GM12801 (cell line): ENCODE measurements around the gene CCNO.

Source experiments
- CTCF ChIP-seq: IDR thresholded peaks from one replicate; pipeline ENCODE4 v1.5.1; 2011; ENCODE audit warnings: control low read depth; ENCODE audit not compliant: insufficient read length; ENCODE audit errors: extremely low read depth

Gene CCNO

DNA sequence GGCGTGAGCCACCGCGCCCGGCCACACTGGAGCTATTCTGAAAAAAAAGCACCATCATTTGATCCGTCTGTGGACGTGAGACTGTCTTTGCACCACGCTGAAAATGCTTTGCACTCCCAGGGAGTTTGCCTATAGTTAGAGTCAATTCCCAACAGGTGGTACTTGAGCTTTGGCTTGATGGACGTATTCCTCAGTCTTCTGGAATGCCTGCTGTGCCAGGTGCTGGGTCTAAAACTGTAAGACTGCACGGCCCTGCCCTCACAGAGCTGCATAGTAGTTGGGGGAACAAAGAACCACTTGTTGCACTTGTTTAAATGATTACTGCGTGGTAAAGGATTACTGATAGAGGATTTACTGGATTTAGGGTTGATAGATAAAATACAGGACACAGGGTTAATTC lies 3.4 kb upstream of the CCNO start:
- TF ChIP-seq CTCF: no peak

GRCh38 chr5:55234121-55234700 lies 803 bp upstream of the CCNO start:
- no peak for TF ChIP-seq CTCF

DNA sequence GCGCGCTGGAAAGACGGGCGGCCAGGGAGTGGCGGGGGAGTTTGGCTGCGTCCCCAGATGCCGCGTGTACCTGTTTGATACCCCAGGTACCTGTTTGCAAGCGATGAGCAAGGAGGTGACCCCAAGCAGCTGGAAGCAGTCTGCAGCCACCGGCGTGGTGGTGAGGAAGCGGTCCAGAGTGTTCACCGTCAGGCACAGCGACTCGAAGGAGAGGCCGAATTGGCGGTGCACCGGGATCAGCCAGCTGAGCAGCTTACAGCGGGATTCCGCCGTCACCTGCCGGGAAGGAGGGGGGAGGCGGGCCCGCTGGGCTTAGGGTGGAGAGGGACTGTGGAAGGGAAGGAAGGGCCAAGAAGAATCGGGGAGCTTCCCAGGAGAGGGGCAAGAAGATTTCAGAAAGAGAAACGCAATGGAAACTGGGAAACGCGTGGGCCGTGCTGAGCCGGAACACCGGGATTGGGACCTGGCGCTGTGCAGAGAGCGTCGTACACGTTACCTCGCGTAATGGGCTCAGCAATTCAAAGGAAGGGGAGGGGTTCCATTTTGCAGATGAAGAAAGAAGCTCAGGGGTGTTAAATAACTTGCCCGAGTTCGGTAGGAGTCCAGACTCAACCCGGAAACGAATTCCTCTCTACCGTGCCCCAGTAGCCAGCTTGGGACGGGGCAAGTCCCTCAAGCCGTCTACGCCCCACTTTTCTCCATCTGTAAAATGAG lies 980 bp downstream of the CCNO start:
- no peak for TF ChIP-seq CTCF

DNA sequence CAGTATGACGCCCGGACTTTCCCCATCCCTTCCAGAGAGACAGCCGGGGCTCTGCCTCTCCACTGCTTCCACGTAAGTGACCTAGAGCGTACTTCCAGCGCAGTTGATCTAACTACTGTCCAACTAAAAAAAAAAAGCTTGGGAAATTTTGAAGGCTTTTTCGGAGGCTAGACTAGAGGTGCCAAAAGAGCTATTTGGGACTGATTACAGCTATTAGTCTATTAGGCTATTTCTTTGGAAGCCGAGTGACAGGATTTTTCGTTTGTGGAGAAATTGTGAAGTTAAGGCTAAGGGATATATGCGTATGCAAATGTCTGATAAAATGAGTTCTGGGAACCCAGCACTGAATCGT lies 1.5 kb downstream of the CCNO start:
- no peak for TF ChIP-seq CTCF

- TF ChIP-seq CTCF: no peak
Observed at GRCh38 chr5:55231029-55231918, 2.1 kb downstream of the CCNO start.

DNA sequence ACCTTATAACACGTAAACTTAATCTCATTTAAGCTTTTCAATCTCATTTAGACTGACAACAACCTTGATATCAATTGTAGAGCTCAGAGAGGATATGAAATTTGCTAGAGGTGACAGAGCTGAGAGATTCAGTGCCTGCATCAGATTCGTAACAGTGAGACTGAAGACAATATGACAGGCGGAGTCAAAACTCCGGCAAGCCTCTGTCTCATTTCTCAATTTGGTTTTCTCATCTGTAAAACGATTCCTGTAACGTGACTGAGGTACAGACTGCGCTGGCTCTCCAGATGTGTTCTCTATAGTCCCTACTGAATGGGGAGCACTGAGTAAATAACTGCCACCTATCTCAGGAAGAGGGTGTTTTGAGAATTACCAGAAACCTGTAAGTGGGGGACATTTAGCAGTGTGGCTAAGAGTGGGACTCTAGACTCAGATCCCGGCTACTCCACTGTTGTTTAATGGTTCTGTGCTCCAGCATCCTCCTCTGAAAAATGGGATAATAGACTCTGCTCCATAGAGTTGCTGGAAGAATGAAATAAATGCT lies 3.2 kb downstream of the CCNO start:
- TF ChIP-seq CTCF: no peak
